GM23338 (cell line): Measurements from ENCODE around the gene ZDHHC8. TPM values are rescaled to one million over a fixed set of nuclear protein-coding genes. Genes with fewer than 3 reads are reported as not detected.

Experiments used
- CREB1 ChIP-seq: fragments of 250-450 bp; sonication (Bioruptor Pico); IDR thresholded peaks from 2 replicates; pipeline ENCODE4 v1.5.0; 2020; ENCODE audit warnings: low read depth, mild to moderate bottlenecking, moderate library complexity
- EZH2 ChIP-seq: fragments of 200-600 bp; sonication (generic); IDR thresholded peaks from one replicate; pipeline ENCODE4 v1.8.0; 2017; ENCODE audit warnings: antibody characterized with exemption, mild to moderate bottlenecking, low read depth; ENCODE audit not compliant: unreplicated experiment
- EZH2phosphoT487 ChIP-seq: fragments of 200-600 bp; sonication (generic); IDR thresholded peaks from one replicate; pipeline ENCODE4 v1.8.1; 2018; ENCODE audit warnings: antibody characterized with exemption; ENCODE audit not compliant: unreplicated experiment
- JUNB ChIP-seq: IDR thresholded peaks from one replicate; pipeline ENCODE4 v1.6.1; 2016; ENCODE audit warnings: antibody characterized with exemption; ENCODE audit not compliant: unreplicated experiment
- NANOG ChIP-seq: IDR thresholded peaks from 2 replicates; pipeline ENCODE4 v1.6.1; 2016; ENCODE audit warnings: antibody characterized with exemption, borderline replicate concordance
- POLR2AphosphoS5 ChIP-seq: IDR thresholded peaks from 2 replicates; pipeline ENCODE4 v1.6.1; 2016; ENCODE audit warnings: antibody characterized with exemption, low read depth
- ZNF114 ChIP-seq: fragments of 250-450 bp; sonication (Bioruptor Pico); IDR thresholded peaks from 2 replicates; pipeline ENCODE4 v1.5.0; 2020; ENCODE audit warnings: mild to moderate bottlenecking, moderate library complexity
- polyA plus RNA-seq: library from polyadenylated mRNA; unstranded; fragments of >200 nt; fragmentation: Nextera tagmentation; extraction: Ambion mirVana; gene quantifications from 2 replicates; pipeline ENCODE4 v1.2.1, GENCODE V29; 2016
- total RNA-seq: library from RNA; depleted of rRNA; stranded (reverse); fragments of >200 nt; shearing (Covaris generic); gene quantifications from 2 replicates; pipeline ENCODE4 v1.2.3, GENCODE V29; 2014
- TF ChIP-seq, protein P1 (sequence below): fragments of 250-450 bp; sonication (Bioruptor Pico); IDR thresholded peaks from 2 replicates; pipeline ENCODE4 v1.5.0; 2020; ENCODE audit warnings: mild to moderate bottlenecking, moderate library complexity
- TF ChIP-seq, protein P2 (sequence below), 2 experiments: fragments of 200-600 bp in 1 of 2; sonication (generic) in 1 of 2; conservative IDR thresholded peaks; 2 replicates each; pipeline versions ENCODE4 v1.5.1 to v1.6.1; 2016 to 2017; ENCODE audit warnings: antibody characterized with exemption in 2 of 2, low read depth in 2 of 2, mild to moderate bottlenecking in 2 of 2, moderate library complexity in 1 of 2
- TF ChIP-seq, protein P3 (sequence below): IDR thresholded peaks from 2 replicates; pipeline ENCODE4 v1.6.1; 2016; ENCODE audit warnings: antibody characterized with exemption

Gene ZDHHC8
- total and polyA plus RNA-seq, 2 experiments from 2014 or later, result 13.7 to 47.6 TPM

DNA sequence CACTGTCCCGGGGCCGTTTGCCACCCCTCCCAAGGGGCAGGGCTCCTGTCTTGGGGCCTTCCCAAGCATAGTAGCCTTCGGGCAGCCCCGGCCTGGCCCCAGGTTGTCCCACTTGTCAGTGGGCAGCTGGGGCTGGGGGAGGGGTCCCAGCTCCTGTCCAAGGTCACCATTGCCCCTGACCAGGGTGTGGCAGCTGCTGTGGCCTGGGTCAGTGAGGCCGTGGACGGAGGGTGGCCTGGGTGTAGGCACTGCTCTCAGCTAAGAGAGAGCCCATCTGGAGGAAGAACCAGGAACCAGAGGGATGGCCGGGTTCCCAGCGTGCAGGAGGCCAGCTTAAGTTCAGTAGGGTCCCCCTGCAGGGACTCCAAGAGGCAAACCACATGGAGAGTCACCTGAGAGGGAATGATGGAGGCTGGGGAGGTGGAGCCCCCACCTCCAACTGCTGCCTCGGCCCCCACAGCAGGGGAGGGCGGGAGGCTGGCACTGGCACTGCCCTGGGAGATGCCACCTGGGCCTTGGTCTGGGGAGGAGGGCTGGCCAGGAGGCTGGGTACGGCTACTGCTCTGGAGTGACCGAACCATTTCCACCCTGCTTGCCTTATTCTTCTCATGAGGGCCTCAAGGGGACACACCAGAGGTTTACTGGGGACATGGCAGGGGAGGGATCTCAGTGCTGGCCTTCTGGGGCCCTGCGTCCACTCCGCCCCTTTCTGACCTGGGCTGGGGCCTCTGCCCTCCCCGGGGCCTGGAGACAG lies 26.0 kb downstream of the ZDHHC8 start (continued):
- TF ChIP-seq, protein P1, sequence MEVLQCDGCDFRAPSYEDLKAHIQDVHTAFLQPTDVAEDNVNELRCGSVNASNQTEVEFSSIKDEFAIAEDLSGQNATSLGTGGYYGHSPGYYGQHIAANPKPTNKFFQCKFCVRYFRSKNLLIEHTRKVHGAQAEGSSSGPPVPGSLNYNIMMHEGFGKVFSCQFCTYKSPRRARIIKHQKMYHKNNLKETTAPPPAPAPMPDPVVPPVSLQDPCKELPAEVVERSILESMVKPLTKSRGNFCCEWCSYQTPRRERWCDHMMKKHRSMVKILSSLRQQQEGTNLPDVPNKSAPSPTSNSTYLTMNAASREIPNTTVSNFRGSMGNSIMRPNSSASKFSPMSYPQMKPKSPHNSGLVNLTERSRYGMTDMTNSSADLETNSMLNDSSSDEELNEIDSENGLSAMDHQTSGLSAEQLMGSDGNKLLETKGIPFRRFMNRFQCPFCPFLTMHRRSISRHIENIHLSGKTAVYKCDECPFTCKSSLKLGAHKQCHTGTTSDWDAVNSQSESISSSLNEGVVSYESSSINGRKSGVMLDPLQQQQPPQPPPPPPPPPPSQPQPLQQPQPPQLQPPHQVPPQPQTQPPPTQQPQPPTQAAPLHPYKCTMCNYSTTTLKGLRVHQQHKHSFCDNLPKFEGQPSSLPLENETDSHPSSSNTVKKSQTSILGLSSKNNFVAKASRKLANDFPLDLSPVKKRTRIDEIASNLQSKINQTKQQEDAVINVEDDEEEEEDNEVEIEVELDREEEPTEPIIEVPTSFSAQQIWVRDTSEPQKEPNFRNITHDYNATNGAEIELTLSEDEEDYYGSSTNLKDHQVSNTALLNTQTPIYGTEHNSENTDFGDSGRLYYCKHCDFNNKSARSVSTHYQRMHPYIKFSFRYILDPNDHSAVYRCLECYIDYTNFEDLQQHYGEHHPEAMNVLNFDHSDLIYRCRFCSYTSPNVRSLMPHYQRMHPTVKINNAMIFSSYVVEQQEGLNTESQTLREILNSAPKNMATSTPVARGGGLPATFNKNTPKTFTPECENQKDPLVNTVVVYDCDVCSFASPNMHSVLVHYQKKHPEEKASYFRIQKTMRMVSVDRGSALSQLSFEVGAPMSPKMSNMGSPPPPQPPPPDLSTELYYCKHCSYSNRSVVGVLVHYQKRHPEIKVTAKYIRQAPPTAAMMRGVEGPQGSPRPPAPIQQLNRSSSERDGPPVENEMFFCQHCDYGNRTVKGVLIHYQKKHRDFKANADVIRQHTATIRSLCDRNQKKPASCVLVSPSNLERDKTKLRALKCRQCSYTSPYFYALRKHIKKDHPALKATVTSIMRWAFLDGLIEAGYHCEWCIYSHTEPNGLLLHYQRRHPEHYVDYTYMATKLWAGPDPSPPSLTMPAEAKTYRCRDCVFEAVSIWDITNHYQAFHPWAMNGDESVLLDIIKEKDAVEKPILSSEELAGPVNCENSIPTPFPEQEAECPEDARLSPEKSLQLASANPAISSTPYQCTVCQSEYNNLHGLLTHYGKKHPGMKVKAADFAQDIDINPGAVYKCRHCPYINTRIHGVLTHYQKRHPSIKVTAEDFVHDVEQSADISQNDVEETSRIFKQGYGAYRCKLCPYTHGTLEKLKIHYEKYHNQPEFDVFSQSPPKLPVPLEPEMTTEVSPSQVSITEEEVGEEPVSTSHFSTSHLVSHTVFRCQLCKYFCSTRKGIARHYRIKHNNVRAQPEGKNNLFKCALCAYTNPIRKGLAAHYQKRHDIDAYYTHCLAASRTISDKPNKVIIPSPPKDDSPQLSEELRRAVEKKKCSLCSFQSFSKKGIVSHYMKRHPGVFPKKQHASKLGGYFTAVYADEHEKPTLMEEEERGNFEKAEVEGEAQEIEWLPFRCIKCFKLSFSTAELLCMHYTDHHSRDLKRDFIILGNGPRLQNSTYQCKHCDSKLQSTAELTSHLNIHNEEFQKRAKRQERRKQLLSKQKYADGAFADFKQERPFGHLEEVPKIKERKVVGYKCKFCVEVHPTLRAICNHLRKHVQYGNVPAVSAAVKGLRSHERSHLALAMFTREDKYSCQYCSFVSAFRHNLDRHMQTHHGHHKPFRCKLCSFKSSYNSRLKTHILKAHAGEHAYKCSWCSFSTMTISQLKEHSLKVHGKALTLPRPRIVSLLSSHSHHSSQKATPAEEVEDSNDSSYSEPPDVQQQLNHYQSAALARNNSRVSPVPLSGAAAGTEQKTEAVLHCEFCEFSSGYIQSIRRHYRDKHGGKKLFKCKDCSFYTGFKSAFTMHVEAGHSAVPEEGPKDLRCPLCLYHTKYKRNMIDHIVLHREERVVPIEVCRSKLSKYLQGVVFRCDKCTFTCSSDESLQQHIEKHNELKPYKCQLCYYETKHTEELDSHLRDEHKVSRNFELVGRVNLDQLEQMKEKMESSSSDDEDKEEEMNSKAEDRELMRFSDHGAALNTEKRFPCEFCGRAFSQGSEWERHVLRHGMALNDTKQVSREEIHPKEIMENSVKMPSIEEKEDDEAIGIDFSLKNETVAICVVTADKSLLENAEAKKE (CRISPR knock-in tag), result no peak
- no peak for TF ChIP-seq NANOG
- no peak for TF ChIP-seq EZH2phosphoT487
- no peak for TF ChIP-seq JUNB
- TF ChIP-seq, protein P2, sequence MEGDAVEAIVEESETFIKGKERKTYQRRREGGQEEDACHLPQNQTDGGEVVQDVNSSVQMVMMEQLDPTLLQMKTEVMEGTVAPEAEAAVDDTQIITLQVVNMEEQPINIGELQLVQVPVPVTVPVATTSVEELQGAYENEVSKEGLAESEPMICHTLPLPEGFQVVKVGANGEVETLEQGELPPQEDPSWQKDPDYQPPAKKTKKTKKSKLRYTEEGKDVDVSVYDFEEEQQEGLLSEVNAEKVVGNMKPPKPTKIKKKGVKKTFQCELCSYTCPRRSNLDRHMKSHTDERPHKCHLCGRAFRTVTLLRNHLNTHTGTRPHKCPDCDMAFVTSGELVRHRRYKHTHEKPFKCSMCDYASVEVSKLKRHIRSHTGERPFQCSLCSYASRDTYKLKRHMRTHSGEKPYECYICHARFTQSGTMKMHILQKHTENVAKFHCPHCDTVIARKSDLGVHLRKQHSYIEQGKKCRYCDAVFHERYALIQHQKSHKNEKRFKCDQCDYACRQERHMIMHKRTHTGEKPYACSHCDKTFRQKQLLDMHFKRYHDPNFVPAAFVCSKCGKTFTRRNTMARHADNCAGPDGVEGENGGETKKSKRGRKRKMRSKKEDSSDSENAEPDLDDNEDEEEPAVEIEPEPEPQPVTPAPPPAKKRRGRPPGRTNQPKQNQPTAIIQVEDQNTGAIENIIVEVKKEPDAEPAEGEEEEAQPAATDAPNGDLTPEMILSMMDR (conservative IDR thresholded peaks at IDR 0.05; ENCODE audit: low read depth in 2 of 2), result no peak
- no peak for TF ChIP-seq POLR2AphosphoS5
- TF ChIP-seq, protein P3, sequence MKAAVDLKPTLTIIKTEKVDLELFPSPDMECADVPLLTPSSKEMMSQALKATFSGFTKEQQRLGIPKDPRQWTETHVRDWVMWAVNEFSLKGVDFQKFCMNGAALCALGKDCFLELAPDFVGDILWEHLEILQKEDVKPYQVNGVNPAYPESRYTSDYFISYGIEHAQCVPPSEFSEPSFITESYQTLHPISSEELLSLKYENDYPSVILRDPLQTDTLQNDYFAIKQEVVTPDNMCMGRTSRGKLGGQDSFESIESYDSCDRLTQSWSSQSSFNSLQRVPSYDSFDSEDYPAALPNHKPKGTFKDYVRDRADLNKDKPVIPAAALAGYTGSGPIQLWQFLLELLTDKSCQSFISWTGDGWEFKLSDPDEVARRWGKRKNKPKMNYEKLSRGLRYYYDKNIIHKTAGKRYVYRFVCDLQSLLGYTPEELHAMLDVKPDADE, result no peak
- TF ChIP-seq EZH2, result no peak
- TF ChIP-seq CREB1 (CRISPR knock-in tag), result no peak
- TF ChIP-seq ZNF114 (CRISPR knock-in tag), result no peak
